ENCODE measurements around the gene KCTD8.

KCTD8 gene

DNA sequence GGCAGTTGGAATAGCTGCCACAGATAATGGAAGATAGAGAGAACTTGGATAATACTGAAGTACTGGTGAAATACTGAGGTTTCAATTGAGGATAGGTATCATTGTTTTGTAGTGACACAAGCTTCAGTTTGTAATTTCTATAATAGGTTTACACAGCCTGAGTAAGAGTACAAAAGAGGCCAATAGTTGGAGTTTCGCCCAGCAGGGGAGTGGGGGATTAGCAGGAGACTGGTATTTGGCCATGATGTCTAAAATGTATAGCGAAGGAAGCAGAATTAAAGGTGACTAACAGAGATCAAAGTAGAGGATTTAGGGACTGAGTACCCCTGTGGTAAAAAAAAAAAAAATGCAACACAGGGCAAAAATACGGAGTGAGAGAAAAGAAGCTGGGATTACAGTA lies 129.5 kb downstream of the KCTD8 start:
- Histone ChIP-seq H2BK15ac (replicated peaks; ENCODE audit: low read depth) (no peak overlapping the region), H2AK5ac (ENCODE audit: low read length) (no peak overlapping the region), H3K4ac (ENCODE audit: low read depth, low read length) (no peak overlapping the region), H3K9ac (ENCODE audit: low read length) (no peak overlapping the region), H3K18ac (ENCODE audit: low read length) (no peak overlapping the region), H4K8ac (ENCODE audit: low read depth, low read length) (no peak overlapping the region), H3K4me3 (ENCODE audit: low read length) (no peak overlapping the region), H2BK120ac (ENCODE audit: low read depth, low read length) (no peak overlapping the region), H3K27ac (ENCODE audit: low read depth, low read length) (no peak overlapping the region), H3K56ac (ENCODE audit: low read length) (no peak overlapping the region), H3K36me3 (ENCODE audit: control insufficient read depth, insufficient read depth, low read length) (no peaks in the 10 kb centered on the region), H2BK5ac (ENCODE audit: low read length) (no peak overlapping the region), H3K23ac (ENCODE audit: low read length) (no peak overlapping the region), H3K4me1 (ENCODE audit: control insufficient read depth, low read depth, low read length) (no peaks in the 10 kb centered on the region), H3K79me2 (ENCODE audit: control insufficient read depth, insufficient read depth, low read length) (no peaks in the 10 kb centered on the region), H3K27me3 (ENCODE audit: insufficient read depth, low read length, poor library complexity) (no peaks in the 10 kb centered on the region), H4K5ac (ENCODE audit: low read length) (no peak overlapping the region), H3K4me2 (ENCODE audit: low read length) (no peak overlapping the region), H3K79me1 (ENCODE audit: low read length) (no peaks in the 10 kb centered on the region)
- DNase-seq: no peak
- WGBS (ENCODE audit: extremely low coverage, insufficient coverage, low lambda C conversion rate): no CpG with 5 or more reads among the region's 3 CpGs

DNA sequence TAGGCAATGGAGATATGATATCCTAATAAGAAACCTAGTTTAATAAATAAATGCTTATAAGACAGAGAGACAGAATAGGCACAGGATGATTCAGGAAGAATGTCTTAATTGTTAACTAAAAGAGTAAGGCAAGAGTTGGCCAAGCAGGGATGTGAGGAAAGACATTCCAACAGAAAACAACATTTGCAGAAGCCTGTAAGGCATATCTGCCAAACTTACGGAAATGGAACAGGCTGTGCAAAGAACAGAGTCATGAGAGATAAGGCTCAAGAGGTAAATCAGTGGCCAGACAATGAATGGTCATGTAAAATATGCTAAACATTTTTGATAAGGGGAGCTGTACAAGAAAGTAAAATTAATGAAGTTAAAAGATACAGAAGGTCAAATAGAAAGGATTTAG lies 134.9 kb downstream of the KCTD8 start:
- Histone ChIP-seq H4K8ac (ENCODE audit: low read depth, low read length) (no peak overlapping the region), H3K4me2 (ENCODE audit: low read length) (no peak overlapping the region), H3K27ac (ENCODE audit: low read depth, low read length) (no peak overlapping the region), H4K5ac (ENCODE audit: low read length) (no peak overlapping the region), H3K4ac (ENCODE audit: low read depth, low read length) (no peak overlapping the region), H2BK5ac (ENCODE audit: low read length) (no peak overlapping the region), H3K79me1 (ENCODE audit: low read length) (no peaks in the 10 kb centered on the region), H3K27me3 (ENCODE audit: insufficient read depth, low read length, poor library complexity) (no peaks in the 10 kb centered on the region), H2BK15ac (replicated peaks; ENCODE audit: low read depth) (no peak overlapping the region), H2BK120ac (ENCODE audit: low read depth, low read length) (no peak overlapping the region), H3K9ac (ENCODE audit: low read length) (no peak overlapping the region), H3K4me3 (ENCODE audit: low read length) (no peak overlapping the region), H3K23ac (ENCODE audit: low read length) (no peak overlapping the region), H2AK5ac (ENCODE audit: low read length) (no peak overlapping the region), H3K4me1 (ENCODE audit: control insufficient read depth, low read depth, low read length) (no peaks in the 10 kb centered on the region), H3K18ac (ENCODE audit: low read length) (no peak overlapping the region), H3K79me2 (ENCODE audit: control insufficient read depth, insufficient read depth, low read length) (no peaks in the 10 kb centered on the region), H3K56ac (ENCODE audit: low read length) (no peak overlapping the region), H3K36me3 (ENCODE audit: control insufficient read depth, insufficient read depth, low read length) (no peaks in the 10 kb centered on the region)
- WGBS (ENCODE audit: extremely low coverage, insufficient coverage, low lambda C conversion rate): no CpG with 5 or more reads among the region's 1 CpG
- no peak for DNase-seq

DNA sequence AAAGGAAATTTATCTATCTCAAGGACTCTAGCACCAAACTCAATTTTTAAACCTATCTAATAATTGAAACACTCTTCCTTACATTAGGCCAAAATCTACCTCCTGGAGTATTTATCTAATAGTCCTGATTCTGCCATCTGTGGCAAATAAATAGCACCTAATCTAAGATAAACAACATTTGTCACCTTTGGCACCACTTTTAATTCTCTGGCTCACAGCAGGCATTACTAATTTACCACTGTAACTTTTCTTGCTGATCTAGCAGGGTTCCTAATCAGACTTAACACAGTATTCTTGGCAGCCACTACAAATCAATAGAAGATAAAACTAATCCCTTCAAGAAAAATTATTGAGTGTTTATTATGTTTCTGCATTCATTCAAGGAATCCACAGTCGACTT lies 161.1 kb downstream of the KCTD8 start:
- Histone ChIP-seq H3K79me2 (ENCODE audit: control insufficient read depth, insufficient read depth, low read length) (no peaks in the 10 kb centered on the region), H4K8ac (ENCODE audit: low read depth, low read length) (no peak overlapping the region), H3K4me3 (ENCODE audit: low read length) (no peak overlapping the region), H3K4me1 (ENCODE audit: control insufficient read depth, low read depth, low read length) (no peaks in the 10 kb centered on the region), H3K23ac (ENCODE audit: low read length) (no peak overlapping the region), H3K56ac (ENCODE audit: low read length) (no peak overlapping the region), H3K27ac (ENCODE audit: low read depth, low read length) (no peak overlapping the region), H2BK5ac (ENCODE audit: low read length) (no peak overlapping the region), H3K79me1 (ENCODE audit: low read length) (no peaks in the 10 kb centered on the region), H3K4ac (ENCODE audit: low read depth, low read length) (no peak overlapping the region), H3K36me3 (ENCODE audit: control insufficient read depth, insufficient read depth, low read length) (no peaks in the 10 kb centered on the region), H2AK5ac (ENCODE audit: low read length) (no peak overlapping the region), H3K27me3 (ENCODE audit: insufficient read depth, low read length, poor library complexity) (no peaks in the 10 kb centered on the region), H4K5ac (ENCODE audit: low read length) (no peak overlapping the region), H3K18ac (ENCODE audit: low read length) (no peak overlapping the region), H2BK15ac (replicated peaks; ENCODE audit: low read depth) (no peak overlapping the region), H3K4me2 (ENCODE audit: low read length) (no peak overlapping the region), H2BK120ac (ENCODE audit: low read depth, low read length) (no peak overlapping the region), H3K9ac (ENCODE audit: low read length) (no peak overlapping the region)
- no CpG with 5 or more reads among the region's 1 CpG for WGBS (ENCODE audit: extremely low coverage, insufficient coverage, low lambda C conversion rate)
- peak; percentile 28 for DNase-seq

DNA sequence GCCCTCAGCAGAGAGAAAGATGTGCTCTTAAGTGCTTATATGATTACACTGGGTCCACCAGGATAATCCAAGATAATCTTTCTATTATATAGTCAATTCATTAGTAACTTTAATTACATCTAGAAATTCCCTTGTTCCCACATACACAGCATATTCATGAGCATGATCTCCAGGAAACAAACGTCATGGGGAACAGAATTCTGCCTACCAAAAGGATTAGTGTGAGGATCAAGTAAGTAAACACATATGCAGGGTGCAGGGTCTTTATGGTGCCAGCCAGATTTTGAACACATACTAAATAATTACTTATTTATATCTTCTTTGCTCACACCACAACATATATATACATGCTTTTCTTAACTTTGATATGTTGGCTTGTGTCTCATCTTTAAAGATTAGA lies 169.1 kb downstream of the KCTD8 start:
- no peak overlapping the region for H2BK15ac ChIP-seq (replicated peaks; ENCODE audit: low read depth)
- no CpG with 5 or more reads among the region's 1 CpG for WGBS (ENCODE audit: extremely low coverage, insufficient coverage, low lambda C conversion rate)
- H2BK120ac ChIP-seq (ENCODE audit: low read depth, low read length): no peak overlapping the region
- no peak overlapping the region for H3K23ac ChIP-seq (ENCODE audit: low read length)
- H3K18ac ChIP-seq (ENCODE audit: low read length): no peak overlapping the region
- no peak overlapping the region for H3K4me2 ChIP-seq (ENCODE audit: low read length)
- no peaks in the 10 kb centered on the region for H3K79me1 ChIP-seq (ENCODE audit: low read length)
- H3K4ac ChIP-seq (ENCODE audit: low read depth, low read length): no peak overlapping the region
- H3K36me3 ChIP-seq (ENCODE audit: control insufficient read depth, insufficient read depth, low read length): no peaks in the 10 kb centered on the region
- DNase-seq: no peak
- H4K5ac ChIP-seq (ENCODE audit: low read length): no peak overlapping the region
- H3K4me3 ChIP-seq (ENCODE audit: low read length): no peak overlapping the region
- no peak overlapping the region for H2BK5ac ChIP-seq (ENCODE audit: low read length)
- H4K8ac ChIP-seq (ENCODE audit: low read depth, low read length): no peak overlapping the region
- H3K27me3 ChIP-seq (ENCODE audit: insufficient read depth, low read length, poor library complexity): no peaks in the 10 kb centered on the region
- no peaks in the 10 kb centered on the region for H3K79me2 ChIP-seq (ENCODE audit: control insufficient read depth, insufficient read depth, low read length)
- no peak overlapping the region for H3K27ac ChIP-seq (ENCODE audit: low read depth, low read length)
- no peak overlapping the region for H2AK5ac ChIP-seq (ENCODE audit: low read length)
- H3K9ac ChIP-seq (ENCODE audit: low read length): no peak overlapping the region
- no peaks in the 10 kb centered on the region for H3K4me1 ChIP-seq (ENCODE audit: control insufficient read depth, low read depth, low read length)
- H3K56ac ChIP-seq (ENCODE audit: low read length): no peak overlapping the region

DNA sequence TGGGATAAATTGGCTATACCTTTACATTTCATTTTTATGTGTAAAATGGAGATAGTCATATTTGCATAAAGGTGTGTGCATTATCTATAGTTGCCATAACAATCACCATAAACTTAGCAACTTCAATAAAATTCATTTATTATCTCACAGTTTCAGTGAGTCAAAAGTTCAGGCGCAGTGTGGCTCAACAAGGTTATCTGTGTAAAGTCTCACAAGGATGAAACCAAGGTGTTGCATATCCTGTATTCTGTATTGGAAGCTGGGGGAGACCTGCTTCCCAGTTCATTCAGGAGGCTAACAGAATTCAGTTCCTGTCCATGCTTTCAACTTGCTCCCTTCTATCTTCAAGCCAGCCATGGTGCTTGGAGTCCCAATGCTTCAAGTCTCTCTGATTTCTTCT lies 169.5 kb downstream of the KCTD8 start:
- no peaks in the 10 kb centered on the region for H3K79me2 ChIP-seq (ENCODE audit: control insufficient read depth, insufficient read depth, low read length)
- H3K27ac ChIP-seq (ENCODE audit: low read depth, low read length): no peak overlapping the region
- no peak overlapping the region for H3K4me3 ChIP-seq (ENCODE audit: low read length)
- no peak overlapping the region for H2BK5ac ChIP-seq (ENCODE audit: low read length)
- H4K8ac ChIP-seq (ENCODE audit: low read depth, low read length): no peak overlapping the region
- H2AK5ac ChIP-seq (ENCODE audit: low read length): no peak overlapping the region
- no peak overlapping the region for H3K23ac ChIP-seq (ENCODE audit: low read length)
- no peak overlapping the region for H3K4ac ChIP-seq (ENCODE audit: low read depth, low read length)
- WGBS (ENCODE audit: extremely low coverage, insufficient coverage, low lambda C conversion rate): no CpG with 5 or more reads among the region's 1 CpG
- no peak overlapping the region for H3K18ac ChIP-seq (ENCODE audit: low read length)
- no peaks in the 10 kb centered on the region for H3K36me3 ChIP-seq (ENCODE audit: control insufficient read depth, insufficient read depth, low read length)
- no peak overlapping the region for H4K5ac ChIP-seq (ENCODE audit: low read length)
- H3K79me1 ChIP-seq (ENCODE audit: low read length): no peaks in the 10 kb centered on the region
- H3K56ac ChIP-seq (ENCODE audit: low read length): no peak overlapping the region
- H3K27me3 ChIP-seq (ENCODE audit: insufficient read depth, low read length, poor library complexity): no peaks in the 10 kb centered on the region
- no peak overlapping the region for H2BK15ac ChIP-seq (replicated peaks; ENCODE audit: low read depth)
- no peak overlapping the region for H2BK120ac ChIP-seq (ENCODE audit: low read depth, low read length)
- no peaks in the 10 kb centered on the region for H3K4me1 ChIP-seq (ENCODE audit: control insufficient read depth, low read depth, low read length)
- no peak for DNase-seq
- H3K4me2 ChIP-seq (ENCODE audit: low read length): no peak overlapping the region
- H3K9ac ChIP-seq (ENCODE audit: low read length): no peak overlapping the region

DNA sequence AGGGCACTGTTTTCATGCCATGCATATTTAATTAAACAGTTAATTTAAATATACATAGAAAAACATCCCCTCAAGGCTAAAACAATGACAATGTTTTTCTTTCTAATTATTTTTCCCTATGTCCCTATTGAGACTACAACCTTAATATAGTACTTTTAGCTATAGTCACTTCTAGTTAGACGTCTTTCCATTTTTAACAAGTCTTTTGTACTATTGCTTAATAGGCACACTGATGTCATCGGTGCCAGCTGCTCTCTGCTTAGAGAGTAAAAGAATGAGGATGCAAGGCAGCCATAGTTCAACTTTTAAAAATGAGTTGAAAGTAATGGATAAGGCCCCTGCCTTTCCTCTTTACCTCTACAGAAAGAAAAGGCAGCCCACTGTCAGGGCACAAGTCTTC lies 191.1 kb downstream of the KCTD8 start:
- Histone ChIP-seq H3K27ac (ENCODE audit: low read depth, low read length) (no peak overlapping the region), H3K4ac (ENCODE audit: low read depth, low read length) (no peak overlapping the region), H3K4me2 (ENCODE audit: low read length) (no peak overlapping the region), H3K79me2 (ENCODE audit: control insufficient read depth, insufficient read depth, low read length) (no peaks in the 10 kb centered on the region), H3K4me1 (ENCODE audit: control insufficient read depth, low read depth, low read length) (no peaks in the 10 kb centered on the region), H2BK5ac (ENCODE audit: low read length) (no peak overlapping the region), H2BK15ac (replicated peaks; ENCODE audit: low read depth) (no peak overlapping the region), H3K56ac (ENCODE audit: low read length) (no peak overlapping the region), H3K18ac (ENCODE audit: low read length) (no peak overlapping the region), H4K5ac (ENCODE audit: low read length) (no peak overlapping the region), H3K36me3 (ENCODE audit: control insufficient read depth, insufficient read depth, low read length) (no peaks in the 10 kb centered on the region), H3K79me1 (ENCODE audit: low read length) (no peaks in the 10 kb centered on the region), H2BK120ac (ENCODE audit: low read depth, low read length) (no peak overlapping the region), H4K8ac (ENCODE audit: low read depth, low read length) (no peak overlapping the region), H3K27me3 (ENCODE audit: insufficient read depth, low read length, poor library complexity) (no peaks in the 10 kb centered on the region), H3K23ac (ENCODE audit: low read length) (no peak overlapping the region), H3K4me3 (ENCODE audit: low read length) (no peak overlapping the region), H3K9ac (ENCODE audit: low read length) (no peak overlapping the region), H2AK5ac (ENCODE audit: low read length) (no peak overlapping the region)
- peak; percentile 29 for DNase-seq
- no CpG with 5 or more reads among the region's 2 CpGs for WGBS (ENCODE audit: extremely low coverage, insufficient coverage, low lambda C conversion rate)
